ENCODE data around the gene SAMD4B.
A peak's percentile ranks its signal among the peaks of the same experiment; 100 is the strongest.

Gene SAMD4B

DNA sequence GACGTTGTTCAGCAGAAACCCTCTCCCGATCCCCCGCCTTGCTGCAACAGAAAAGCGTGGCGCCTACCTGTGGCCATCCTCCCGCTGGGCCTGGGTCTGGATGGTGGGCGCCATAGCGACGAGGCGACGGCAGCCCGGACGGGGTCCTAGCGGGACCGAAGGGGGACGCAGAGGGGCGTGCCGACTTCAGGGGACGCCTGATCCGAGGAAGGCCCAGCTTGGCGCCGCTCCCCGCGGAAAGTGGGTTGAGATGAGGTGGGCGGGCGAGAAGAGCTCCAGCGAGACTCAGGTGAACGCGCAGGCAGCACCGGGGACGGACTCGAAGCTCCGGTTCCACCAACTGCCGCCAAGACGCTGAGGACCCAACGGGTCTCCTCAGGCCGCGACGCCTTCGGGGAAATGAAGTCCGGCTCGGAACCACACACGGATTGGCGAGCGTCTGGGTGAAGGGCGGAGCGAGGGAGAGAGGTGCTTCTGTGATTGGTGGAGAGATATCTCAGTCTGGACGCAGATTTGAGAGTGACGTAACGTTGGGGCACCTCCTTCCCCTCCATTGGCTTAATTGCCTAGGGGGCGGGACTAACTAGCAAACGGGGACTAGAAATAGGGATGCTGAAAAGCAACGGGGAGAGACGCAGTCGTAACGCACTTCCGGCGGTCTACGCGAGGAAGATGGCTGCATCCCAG lies 48.7 kb downstream of the SAMD4B start, which contains the start of the genes MED29 and PAF1:
Gene MED29 (plus strand): TSS at position 628 of the 687 bp plus-strand sequence. CDS start 45 bp downstream, at position 673.
Gene PAF1 (minus strand): TSS at position 356 of the 687 bp plus-strand sequence. CDS start 242 bp downstream, at position 114.
- ATAC-seq (peak; percentile 96), DNase-seq (peak; percentile 93)

DNA sequence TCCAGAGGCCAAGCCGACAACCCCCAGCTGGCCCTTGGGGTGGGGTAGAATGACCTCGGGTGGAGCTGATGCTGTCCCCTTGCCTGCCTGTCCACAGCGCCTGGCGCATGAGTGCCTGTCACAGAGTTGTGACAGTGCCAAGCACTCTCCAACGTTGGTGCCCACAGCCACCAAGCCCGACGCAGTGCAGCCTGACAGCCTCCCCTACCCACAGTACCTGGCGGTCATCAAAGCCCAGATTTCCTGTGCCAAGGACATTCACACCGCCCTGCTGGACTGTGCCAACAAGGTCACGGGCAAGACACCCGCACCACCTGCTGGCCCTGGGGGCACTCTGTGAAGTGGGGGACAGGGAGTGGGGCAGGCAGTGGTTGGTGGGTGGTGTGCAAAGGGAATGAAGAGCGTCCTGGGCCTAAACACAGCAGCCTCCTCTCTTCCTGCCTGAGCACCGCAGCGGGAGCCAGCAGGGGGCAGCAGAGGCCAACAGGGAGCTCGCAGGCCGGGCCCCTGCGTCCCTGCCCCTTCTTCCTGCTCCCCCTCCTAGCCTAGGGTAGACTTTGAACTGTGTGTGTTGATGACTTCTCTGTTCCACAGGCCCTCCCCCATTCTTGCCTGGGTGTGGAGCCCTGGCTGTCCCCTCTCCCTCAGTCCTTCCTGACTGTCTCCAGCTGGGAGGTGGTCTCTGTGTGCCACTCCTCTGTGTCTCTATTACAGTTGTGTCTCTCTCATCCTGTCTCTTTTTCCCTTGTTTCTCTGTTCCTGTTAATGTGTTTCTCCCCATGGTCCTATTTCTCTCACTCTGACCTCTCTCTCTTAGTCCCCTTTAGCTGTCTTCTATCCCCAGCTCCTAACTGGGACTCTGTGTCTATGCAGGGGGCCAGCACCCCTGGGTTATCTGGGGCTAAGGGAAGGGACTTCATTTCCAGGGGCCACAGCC lies 55.4 kb downstream of the SAMD4B start:
- ATAC-seq, result peak; percentile 61
- DNase-seq, result peak; percentile 97

- ATAC-seq (peak; percentile 20), DNase-seq (peak; percentile 71)
Measured at GRCh38 chr19:39398297-39398864, 56.2 kb downstream of the SAMD4B start.

- ATAC-seq, result no peak
Measured at GRCh38 chr19:39399668-39400050, 57.4 kb downstream of the SAMD4B start.

DNA sequence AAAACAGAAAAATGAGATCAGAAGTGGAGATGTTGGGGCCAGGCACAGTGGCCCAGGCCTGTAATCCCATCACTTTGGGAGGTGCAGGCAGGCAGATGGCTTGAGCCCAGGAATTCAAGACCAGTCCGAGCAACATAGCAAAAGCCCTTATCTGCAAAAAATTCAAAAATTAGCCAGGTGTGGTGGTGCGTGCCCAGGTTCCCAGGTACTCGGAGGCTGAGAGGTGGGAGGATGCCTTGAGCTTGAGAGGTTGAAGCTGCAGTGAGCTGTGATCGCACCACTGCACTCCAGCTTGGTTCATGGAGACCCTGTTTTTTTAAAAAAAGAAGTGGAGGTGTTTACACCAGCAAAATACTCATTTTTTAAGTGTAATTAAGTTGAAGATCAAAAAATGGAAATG lies 57.8 kb downstream of the SAMD4B start:
- ATAC-seq, result no peak
- DNase-seq, result no peak

More at GRCh38 chr19:39399668-39400050, 57.4 kb downstream of the SAMD4B start:
- no peak for DNase-seq

DNA sequence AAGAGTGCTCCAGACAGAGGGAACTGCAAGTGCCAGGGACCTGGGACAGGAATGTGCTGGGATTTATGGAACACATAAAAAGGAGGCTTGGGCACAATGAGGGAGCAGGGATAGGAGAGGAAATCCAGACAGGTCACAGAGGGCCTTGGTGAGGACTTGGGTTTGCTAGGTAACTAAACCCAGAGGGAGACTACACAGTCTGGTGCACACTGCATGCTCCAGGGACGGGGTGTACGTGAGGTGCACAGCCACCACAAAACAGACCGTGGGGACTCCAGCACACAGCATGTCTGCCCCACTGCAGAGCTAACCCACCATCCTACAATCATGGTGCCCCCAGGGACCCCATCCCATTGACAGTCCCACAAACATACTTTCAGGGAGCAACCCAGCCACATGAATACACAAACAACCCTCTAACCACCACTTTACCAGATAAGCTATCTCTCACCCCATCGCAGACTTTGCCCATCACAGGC lies 58.9 kb downstream of the SAMD4B start:
- DNase-seq, result no peak
- ATAC-seq, result peak; percentile 3

DNA sequence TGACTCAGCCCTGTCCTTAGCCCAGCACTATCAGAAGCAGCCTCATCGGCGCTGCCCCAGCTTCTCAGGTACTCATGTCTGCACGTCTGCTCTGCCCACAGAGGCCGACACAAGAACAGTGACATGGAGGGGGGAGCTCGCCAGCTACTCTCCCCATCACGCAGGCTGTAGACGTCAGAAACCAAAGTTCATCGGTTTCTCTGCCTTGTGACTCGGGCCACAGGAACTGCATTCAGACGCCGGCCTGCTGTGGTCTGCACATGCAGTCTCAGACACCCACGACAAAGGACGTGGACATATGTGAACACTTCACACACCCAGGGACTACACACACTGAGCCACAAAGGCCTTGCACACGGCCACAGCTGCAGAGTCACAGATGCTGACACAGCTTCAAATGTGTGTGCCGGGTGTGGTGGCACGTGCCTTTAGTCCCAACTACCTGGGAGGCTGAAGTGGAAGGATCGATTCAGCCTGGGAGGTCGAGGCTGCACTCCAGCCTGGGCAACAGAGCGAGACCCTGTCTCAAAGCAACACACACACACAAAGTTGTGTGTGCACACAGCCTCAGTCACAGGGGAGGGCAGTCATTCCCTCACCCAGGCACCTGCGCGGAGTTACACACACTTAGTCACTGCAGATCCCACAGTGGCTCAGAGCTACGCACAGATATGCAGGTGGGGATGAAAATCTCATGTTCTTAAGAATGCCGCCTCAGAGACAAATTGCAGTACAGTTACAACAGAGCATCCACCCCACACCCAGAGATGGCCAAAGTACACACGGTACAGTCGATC lies 59.5 kb downstream of the SAMD4B start:
- DNase-seq (peak; percentile 86), ATAC-seq (peak; percentile 76)

- ATAC-seq (peak; percentile 1), DNase-seq (peak; percentile 88)
Measured at GRCh38 chr19:39402346-39403300, 60.4 kb downstream of the SAMD4B start.

- peak; percentile 30 for ATAC-seq
- DNase-seq, result peak; percentile 97
Measured at GRCh38 chr19:39403331-39404312, 61.4 kb downstream of the SAMD4B start.

- ATAC-seq (no peak), DNase-seq (no peak)
Measured at GRCh38 chr19:39405261-39405957, 63.2 kb downstream of the SAMD4B start.

DNA sequence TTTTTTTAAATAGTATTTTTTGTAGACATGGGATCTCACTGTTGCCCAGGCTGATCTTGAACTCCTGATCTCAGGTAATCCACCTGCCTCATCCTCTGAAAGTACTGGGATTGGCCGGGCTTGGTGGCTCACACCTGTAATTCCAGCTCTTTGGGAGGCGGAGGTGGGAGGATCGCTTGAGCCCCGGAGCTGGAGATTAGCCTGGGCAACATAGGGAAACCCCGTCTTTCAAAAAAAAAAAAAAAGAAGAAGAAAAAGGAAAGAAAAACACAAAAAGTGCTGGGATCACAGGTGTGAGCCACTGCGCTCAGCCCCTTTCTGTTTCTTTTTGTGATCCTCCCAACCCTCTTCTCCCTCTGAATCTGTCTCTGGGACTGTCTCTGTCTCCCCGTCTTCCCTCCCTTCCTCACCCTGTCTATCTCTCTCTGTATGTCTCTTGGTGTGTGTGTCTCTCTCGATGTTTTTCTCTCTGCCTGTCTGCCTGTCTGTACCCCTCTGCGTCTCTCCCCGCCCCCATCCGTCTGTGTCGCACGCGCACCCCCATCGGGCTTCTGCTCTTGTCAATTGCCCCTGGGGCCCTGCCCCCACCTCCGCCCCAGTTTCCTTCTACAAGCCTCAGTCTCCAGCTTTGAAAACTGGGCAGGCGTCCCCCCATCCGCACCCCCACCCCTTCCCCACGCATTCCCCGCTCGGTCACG lies 63.9 kb downstream of the SAMD4B start:
- DNase-seq (peak; percentile 87), ATAC-seq (peak; percentile 4)

DNA sequence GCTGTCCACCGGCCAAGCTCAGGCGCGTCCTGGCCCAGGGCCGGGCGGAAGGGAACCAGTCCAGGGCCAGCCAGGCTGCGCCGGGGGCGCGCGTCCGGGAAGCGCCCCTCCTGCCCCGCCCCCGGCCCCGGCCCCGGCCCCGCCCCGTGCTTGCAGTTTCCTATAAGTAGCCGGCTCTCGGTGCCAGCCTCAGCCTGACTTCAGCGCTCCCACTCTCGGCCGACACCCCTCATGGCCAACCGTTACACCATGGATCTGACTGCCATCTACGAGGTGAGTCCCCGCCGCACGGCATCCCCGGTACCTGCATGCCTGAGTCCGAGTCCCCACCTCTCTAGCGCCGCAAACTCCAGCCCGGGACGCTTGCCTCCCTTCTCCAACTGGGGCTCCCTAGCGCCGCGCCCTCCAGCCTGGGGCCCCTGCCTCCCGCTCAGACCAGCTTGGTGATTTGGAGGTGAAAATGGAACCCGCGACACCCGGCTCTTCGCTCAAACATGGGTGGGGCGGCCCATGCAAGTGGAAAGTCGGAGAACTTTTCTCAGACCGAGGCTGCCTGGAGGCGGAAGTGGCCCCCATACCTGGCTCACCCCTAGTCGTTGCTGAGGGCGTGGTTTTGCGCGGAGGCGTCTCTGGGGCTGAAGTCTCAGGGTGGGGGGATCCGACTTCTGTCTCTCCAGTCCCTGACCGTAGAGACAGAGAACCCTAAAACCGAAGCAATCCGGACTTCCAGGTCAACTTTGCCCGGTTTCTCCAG lies 64.6 kb downstream of the SAMD4B start, which contains the start of gene ZFP36:
Gene ZFP36 (plus strand): TSS at position 192 of the 754 bp plus-strand sequence. CDS start 58 bp downstream, at position 250.
- peak; percentile 91 for DNase-seq

GRCh38 chr19:39407410-39407659 lies 65.1 kb downstream of the SAMD4B start:
- no peak for ATAC-seq

More for the DNA sequence above, 64.6 kb downstream of the SAMD4B start, which contains the start of gene ZFP36:
- ATAC-seq, result peak; percentile 33

DNA sequence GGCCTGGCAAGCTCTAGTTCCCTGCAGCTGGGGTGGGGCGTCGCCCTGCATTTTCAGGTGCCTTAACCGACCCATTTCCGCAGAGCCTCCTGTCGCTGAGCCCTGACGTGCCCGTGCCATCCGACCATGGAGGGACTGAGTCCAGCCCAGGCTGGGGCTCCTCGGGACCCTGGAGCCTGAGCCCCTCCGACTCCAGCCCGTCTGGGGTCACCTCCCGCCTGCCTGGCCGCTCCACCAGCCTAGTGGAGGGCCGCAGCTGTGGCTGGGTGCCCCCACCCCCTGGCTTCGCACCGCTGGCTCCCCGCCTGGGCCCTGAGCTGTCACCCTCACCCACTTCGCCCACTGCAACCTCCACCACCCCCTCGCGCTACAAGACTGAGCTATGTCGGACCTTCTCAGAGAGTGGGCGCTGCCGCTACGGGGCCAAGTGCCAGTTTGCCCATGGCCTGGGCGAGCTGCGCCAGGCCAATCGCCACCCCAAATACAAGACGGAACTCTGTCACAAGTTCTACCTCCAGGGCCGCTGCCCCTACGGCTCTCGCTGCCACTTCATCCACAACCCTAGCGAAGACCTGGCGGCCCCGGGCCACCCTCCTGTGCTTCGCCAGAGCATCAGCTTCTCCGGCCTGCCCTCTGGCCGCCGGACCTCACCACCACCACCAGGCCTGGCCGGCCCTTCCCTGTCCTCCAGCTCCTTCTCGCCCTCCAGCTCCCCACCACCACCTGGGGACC lies 65.6 kb downstream of the SAMD4B start:
- peak; percentile 68 for DNase-seq
- no peak for ATAC-seq

More at GRCh38 chr19:39407410-39407659, 65.1 kb downstream of the SAMD4B start:
- DNase-seq, result no peak

- no peak for DNase-seq
- no peak for ATAC-seq
Measured at GRCh38 chr19:39408392-39409207, 66.4 kb downstream of the SAMD4B start.

All from stimulated activated naive CD8-positive, alpha-beta T cell treated with anti-CD3 and anti-CD28 coated beads, Interleukin-15, Interleukin-2, amounts not matched to agents 100 U/mL and 50 U/mL, for 24 hours (primary cell).